AG04450 (cell line): ENCODE data around the gene BRIP1. TPM values are rescaled to one million over a fixed set of nuclear protein-coding genes. Genes with fewer than 3 reads are reported as not detected.
"Not testable (repeated sequence)": the region's sequence is repeated elsewhere in the genome, so short reads cannot be mapped to it uniquely, and the experiment has no call there.

Source experiments
- CTCF ChIA-PET: fragments of 300-600, 350-600 bp; formaldehyde crosslinking; extraction: SDS; loops from one replicate; lab custom pipeline; 2022; ENCODE audit warnings: antibody characterized with exemption, inconsistent platforms; lab: Charles Lee
- POLR2A ChIA-PET: fragments of 350-600 bp; formaldehyde crosslinking; extraction: SDS; loops from one replicate; lab custom pipeline; 2021; ENCODE audit warnings: antibody characterized with exemption, inconsistent platforms; lab: Yijun Ruan, JAX
- DNase-seq: peaks from one replicate; pipeline ENCODE4 v3.0.0-alpha.2; 2011; ENCODE audit warnings: low read depth, low spot score
- H3K27ac ChIP-seq: one replicate; pipeline ENCODE4 v1.5.1; 2012; ENCODE audit warnings: low read depth, low read length, control low read depth
- H3K27me3 ChIP-seq: one replicate; pipeline ENCODE4 v1.6.0; 2012; ENCODE audit warnings: low read length; ENCODE audit not compliant: control insufficient read depth, insufficient read depth
- H3K4me3 ChIP-seq: 2 replicates; pipeline ENCODE4 v1.5.1; 2011; ENCODE audit warnings: mild to moderate bottlenecking, low read depth, low read length, control low read depth
- H3K9me3 ChIP-seq: 2 replicates; pipeline ENCODE4 v1.5.1; 2012; ENCODE audit warnings: low read length; ENCODE audit not compliant: control insufficient read depth, insufficient read depth
- CTCF ChIP-seq: IDR thresholded peaks from 2 replicates; pipeline ENCODE4 v1.5.1; 2011; ENCODE audit warnings: low read depth, low read length, control low read depth, inconsistent platforms
- polyA plus RNA-seq: library from polyadenylated mRNA; depleted of rRNA; stranded (reverse); fragments of >200 nt; gene quantifications from 2 replicates; pipeline ENCODE4 v1.2.3, GENCODE V29; 2011

BRIP1 gene
- polyA plus RNA-seq, 1 experiment: 5.0 TPM

- TF ChIP-seq CTCF: no peak
- no peak overlapping the region for H3K4me3 ChIP-seq
- POLR2A ChIA-PET: no interaction called here
- no peak overlapping the region for H3K27ac ChIP-seq
- no peaks in the 10 kb centered on the region for H3K9me3 ChIP-seq
- CTCF ChIA-PET: no interaction called here
- DNase-seq: no peak
- no peaks in the 10 kb centered on the region for H3K27me3 ChIP-seq
Observed at GRCh38 chr17:61774724-61775123, 88.6 kb downstream of the BRIP1 start.

GRCh38 chr17:61774087-61774486 is 89.2 kb downstream of the BRIP1 start:
- DNase-seq, CTCF ChIA-PET, H3K27me3 ChIP-seq, POLR2A ChIA-PET, H3K9me3 ChIP-seq, H3K27ac ChIP-seq, H3K4me3 ChIP-seq: not testable (repeated sequence)

- Histone ChIP-seq H3K27ac (no peak overlapping the region), H3K4me3 (no peak overlapping the region), H3K27me3 (no peaks in the 10 kb centered on the region), H3K9me3 (no peaks in the 10 kb centered on the region)
- no peak for TF ChIP-seq CTCF
- ChIA-PET CTCF (no interaction called here), POLR2A (no interaction called here)
- peak; percentile 18 for DNase-seq
Observed at GRCh38 chr17:61770752-61771533, 92.4 kb downstream of the BRIP1 start.

GRCh38 chr17:61770043-61770442 is 93.3 kb downstream of the BRIP1 start:
- Histone ChIP-seq H3K4me3 (no peak overlapping the region), H3K27me3 (no peaks in the 10 kb centered on the region), H3K9me3 (no peaks in the 10 kb centered on the region), H3K27ac (no peak overlapping the region)
- CTCF ChIA-PET: no interaction called here
- no peak for DNase-seq
- no peak for TF ChIP-seq CTCF
- POLR2A ChIA-PET: no interaction called here

GRCh38 chr17:61768405-61768804 is 94.9 kb downstream of the BRIP1 start:
- Histone ChIP-seq H3K4me3 (no peak overlapping the region), H3K27ac (no peak overlapping the region), H3K9me3 (no peaks in the 10 kb centered on the region), H3K27me3 (no peaks in the 10 kb centered on the region)
- CTCF ChIA-PET: no interaction called here
- DNase-seq: no peak
- POLR2A ChIA-PET: no interaction called here
- TF ChIP-seq CTCF: no peak
